ENCODE results near the gene GRAP2. TPM values are rescaled to one million over a fixed set of nuclear protein-coding genes. Genes with fewer than 3 reads are reported as not detected.

The GRAP2 gene
- total RNA-seq, 3 donors from 2014 or later: 3.4 to 5.5 (median 4.2) TPM

GRCh38 chr22:39984746-39985145 is 83.9 kb downstream of the GRAP2 start:
- H3K4me3 ChIP-seq: no peak overlapping the region
- no peaks in the 10 kb centered on the region for H3K9me3 ChIP-seq
- ATAC-seq (peak; percentile 4), DNase-seq (no peak)
- TF ChIP-seq CTCF (IDR thresholded peaks at IDR 0.05): no peak
- no peaks in the 10 kb centered on the region for H3K36me3 ChIP-seq (ENCODE audit: low read depth)
- intact Hi-C loops (cut with DNase I, micrococcal nuclease): no loop called here
- H3K4me1 ChIP-seq (ENCODE audit: low read depth): peaks cover 4% of the 10 kb centered on the region

GRCh38 chr22:39985383-39986035 is 84.6 kb downstream of the GRAP2 start:
- Histone ChIP-seq H3K4me1 (ENCODE audit: low read depth) (peaks cover 4% of the 10 kb centered on the region), H3K4me3 (no peak overlapping the region), H3K36me3 (ENCODE audit: low read depth) (no peaks in the 10 kb centered on the region), H3K9me3 (no peaks in the 10 kb centered on the region)
- no peak for TF ChIP-seq CTCF (IDR thresholded peaks at IDR 0.05)
- peak; percentile 92 for ATAC-seq
- intact Hi-C loops (cut with DNase I, micrococcal nuclease): no loop called here
- DNase-seq: peak in 2 of 3 donors; percentile 46 to 60

- intact Hi-C loops (cut with DNase I, micrococcal nuclease): no loop called here
- DNase-seq (no peak), ATAC-seq (peak; percentile 45)
- H3K4me3 ChIP-seq: no peak overlapping the region
- no peak for TF ChIP-seq CTCF (IDR thresholded peaks at IDR 0.05)
- peaks cover 4% of the 10 kb centered on the region for H3K4me1 ChIP-seq (ENCODE audit: low read depth)
- H3K36me3 ChIP-seq (ENCODE audit: low read depth): no peaks in the 10 kb centered on the region
- no peaks in the 10 kb centered on the region for H3K9me3 ChIP-seq
Observed at GRCh38 chr22:39988386-39989114, 87.7 kb downstream of the GRAP2 start.

- Histone ChIP-seq H3K4me3 (no peak overlapping the region), H3K36me3 (ENCODE audit: low read depth) (no peaks in the 10 kb centered on the region), H3K9me3 (no peaks in the 10 kb centered on the region), H3K4me1 (ENCODE audit: low read depth) (peaks cover 9% of the 10 kb centered on the region)
- intact Hi-C loops (cut with DNase I, micrococcal nuclease): no loop called here
- TF ChIP-seq CTCF (IDR thresholded peaks at IDR 0.05): no peak
- no peak for ATAC-seq
- no peak for DNase-seq
Observed at GRCh38 chr22:39989633-39990032, 88.7 kb downstream of the GRAP2 start.

GRCh38 chr22:39990686-39991085 is 89.8 kb downstream of the GRAP2 start:
- no peak for ATAC-seq
- intact Hi-C loops (cut with DNase I, micrococcal nuclease): no loop called here

More at GRCh38 chr22:39990686-39991085, 89.8 kb downstream of the GRAP2 start:
- TF ChIP-seq CTCF (IDR thresholded peaks at IDR 0.05): no peak
- Histone ChIP-seq H3K9me3 (no peaks in the 10 kb centered on the region), H3K36me3 (ENCODE audit: low read depth) (no peaks in the 10 kb centered on the region), H3K4me3 (no peak overlapping the region), H3K4me1 (ENCODE audit: low read depth) (peaks cover 7% of the 10 kb centered on the region)
- DNase-seq: no peak

Data from mucosa of descending colon (tissue), 3 donors.